ENCODE data around the gene SH3BP5L.
"Not testable (repeated sequence)": the region's sequence is repeated elsewhere in the genome, so short reads cannot be mapped to it uniquely, and the experiment has no call there.

The SH3BP5L gene

DNA sequence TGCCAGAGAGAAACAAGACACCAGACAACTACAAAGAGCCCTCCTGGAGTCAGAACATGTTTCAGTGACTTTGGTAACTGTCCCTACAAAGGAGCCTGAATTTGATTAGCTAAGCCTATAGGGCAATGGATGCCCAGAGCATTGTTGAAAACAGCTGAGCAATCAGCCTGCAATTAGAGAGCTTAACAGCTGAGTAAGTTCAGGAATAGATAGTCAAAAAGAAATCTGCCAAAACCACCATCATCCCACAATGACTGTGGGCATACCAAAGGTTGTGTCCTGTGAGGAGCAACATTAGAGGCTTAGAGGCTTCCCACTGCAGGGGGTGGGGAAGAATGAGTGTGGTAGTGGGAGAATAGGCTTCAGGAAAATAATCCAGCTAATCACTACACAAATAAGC, 32.1 kb downstream of the SH3BP5L start:
- no peak for DNase-seq (ENCODE audit: low read depth)
- in situ Hi-C loops (cut with HindIII; ENCODE audit: low sequenced_read_pairs), result no loop called here
- TF ChIP-seq, protein P1, sequence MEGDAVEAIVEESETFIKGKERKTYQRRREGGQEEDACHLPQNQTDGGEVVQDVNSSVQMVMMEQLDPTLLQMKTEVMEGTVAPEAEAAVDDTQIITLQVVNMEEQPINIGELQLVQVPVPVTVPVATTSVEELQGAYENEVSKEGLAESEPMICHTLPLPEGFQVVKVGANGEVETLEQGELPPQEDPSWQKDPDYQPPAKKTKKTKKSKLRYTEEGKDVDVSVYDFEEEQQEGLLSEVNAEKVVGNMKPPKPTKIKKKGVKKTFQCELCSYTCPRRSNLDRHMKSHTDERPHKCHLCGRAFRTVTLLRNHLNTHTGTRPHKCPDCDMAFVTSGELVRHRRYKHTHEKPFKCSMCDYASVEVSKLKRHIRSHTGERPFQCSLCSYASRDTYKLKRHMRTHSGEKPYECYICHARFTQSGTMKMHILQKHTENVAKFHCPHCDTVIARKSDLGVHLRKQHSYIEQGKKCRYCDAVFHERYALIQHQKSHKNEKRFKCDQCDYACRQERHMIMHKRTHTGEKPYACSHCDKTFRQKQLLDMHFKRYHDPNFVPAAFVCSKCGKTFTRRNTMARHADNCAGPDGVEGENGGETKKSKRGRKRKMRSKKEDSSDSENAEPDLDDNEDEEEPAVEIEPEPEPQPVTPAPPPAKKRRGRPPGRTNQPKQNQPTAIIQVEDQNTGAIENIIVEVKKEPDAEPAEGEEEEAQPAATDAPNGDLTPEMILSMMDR (IDR thresholded peaks at IDR 0.05; ENCODE audit: low read depth, low read length, missing control alignments), result no peak
- H3K4me3 ChIP-seq (ENCODE audit: low read depth, low read length), result no peak overlapping the region

GRCh38 chr1:248792342-248792741, 33.4 kb downstream of the SH3BP5L start:
- DNase-seq (ENCODE audit: low read depth), result no peak
- TF ChIP-seq, protein P1 (IDR thresholded peaks at IDR 0.05; ENCODE audit: low read depth, low read length, missing control alignments), result no peak
- in situ Hi-C loops (cut with HindIII; ENCODE audit: low sequenced_read_pairs), result no loop called here
- H3K4me3 ChIP-seq (ENCODE audit: low read depth, low read length), result no peak overlapping the region

GRCh38 chr1:248791010-248791409, 34.7 kb downstream of the SH3BP5L start:
- no peak overlapping the region for H3K4me3 ChIP-seq (ENCODE audit: low read depth, low read length)
- TF ChIP-seq, protein P1 (IDR thresholded peaks at IDR 0.05; ENCODE audit: low read depth, low read length, missing control alignments), result no peak
- in situ Hi-C loops (cut with HindIII; ENCODE audit: low sequenced_read_pairs), result no loop called here
- DNase-seq (ENCODE audit: low read depth), result no peak

GRCh38 chr1:248790456-248790855, 35.3 kb downstream of the SH3BP5L start:
- TF ChIP-seq, protein P1 (IDR thresholded peaks at IDR 0.05; ENCODE audit: low read depth, low read length, missing control alignments), result no peak
- DNase-seq (ENCODE audit: low read depth), result no peak
- no peak overlapping the region for H3K4me3 ChIP-seq (ENCODE audit: low read depth, low read length)
- in situ Hi-C loops (cut with HindIII; ENCODE audit: low sequenced_read_pairs), result no loop called here

GRCh38 chr1:248789337-248789736, 36.4 kb downstream of the SH3BP5L start:
- DNase-seq (ENCODE audit: low read depth); H3K4me3 ChIP-seq (ENCODE audit: low read depth, low read length); in situ Hi-C loops (cut with HindIII; ENCODE audit: low sequenced_read_pairs): not testable (repeated sequence)

DNA sequence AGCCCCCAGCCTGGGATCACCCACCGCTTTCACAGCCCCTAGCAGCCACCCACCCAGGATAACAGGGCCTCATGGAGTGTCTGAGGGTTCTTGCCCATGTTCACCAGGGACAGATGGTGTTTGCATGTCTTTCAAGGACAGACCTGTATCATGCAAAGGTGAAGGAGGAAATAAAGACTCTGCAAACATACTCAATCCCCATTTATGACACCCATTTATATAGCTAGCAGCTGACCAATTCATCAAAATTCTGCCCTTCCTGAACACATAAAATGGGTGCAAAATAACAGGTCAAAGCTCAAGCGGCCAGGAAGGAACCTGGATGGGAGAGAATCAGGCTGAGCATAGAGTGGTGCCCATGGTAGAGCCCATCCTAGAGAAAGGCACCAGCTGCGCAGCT, 37.4 kb downstream of the SH3BP5L start:
- in situ Hi-C loops (cut with HindIII; ENCODE audit: low sequenced_read_pairs), result no loop called here
- no peak overlapping the region for H3K4me3 ChIP-seq (ENCODE audit: low read depth, low read length)
- DNase-seq (ENCODE audit: low read depth), result no peak
- TF ChIP-seq, protein P1 (IDR thresholded peaks at IDR 0.05; ENCODE audit: low read depth, low read length, missing control alignments), result no peak

- in situ Hi-C loops (cut with HindIII; ENCODE audit: low sequenced_read_pairs), result no loop called here
- no peak for DNase-seq (ENCODE audit: low read depth)
- no peak overlapping the region for H3K4me3 ChIP-seq (ENCODE audit: low read depth, low read length)
- TF ChIP-seq, protein P1 (IDR thresholded peaks at IDR 0.05; ENCODE audit: low read depth, low read length, missing control alignments), result no peak
Measured at GRCh38 chr1:248787430-248787829, 38.3 kb downstream of the SH3BP5L start.
